Panc1 (cell line): ENCODE data around the gene CAPRIN1. TPM values are rescaled to one million over a fixed set of nuclear protein-coding genes. Genes with fewer than 3 reads are reported as not detected.

Experiments
- ATAC-seq: fragments of 200-7000 bp; cut with Tn5 transposase; 2 replicates; pipeline ENCODE4 v1.9.1; 2020; ENCODE audit warnings: mild to moderate bottlenecking, moderate library complexity
- BruUV-seq: library from RNA; stranded (reverse); fragments of 400-500 nt; replicated peaks from 2 replicates; lab custom pipeline; 2021; lab: Mats Ljungman, UMichigan
- CTCF ChIA-PET: fragments of 300-600 bp; sonication (Branson Sonifier 250); formaldehyde crosslinking; loops from one replicate; lab custom pipeline; 2022; ENCODE audit warnings: antibody characterized with exemption; lab: Charles Lee
- POLR2A ChIA-PET: fragments of 300-600 bp; sonication (Branson Sonifier 250); formaldehyde crosslinking; loops from one replicate; lab custom pipeline; 2022; ENCODE audit warnings: antibody characterized with exemption; lab: Charles Lee
- DNase-seq: peaks from one replicate; pipeline ENCODE4 v3.0.0-alpha.2; 2010; ENCODE audit warnings: low read depth, low spot score
- H3K27ac ChIP-seq: 2 replicates; pipeline ENCODE4 v1.5.1; 2011; ENCODE audit warnings: mild to moderate bottlenecking, low read length, inconsistent platforms
- H3K27me3 ChIP-seq: fragments of 200-500 bp; sonication (Bioruptor generic); 2 replicates; pipeline ENCODE4 v1.6.0; 2014; ENCODE audit warnings: low read length, inconsistent platforms; ENCODE audit not compliant: control insufficient read depth, insufficient read depth
- H3K36me3 ChIP-seq: fragments of 200-500 bp; sonication (Bioruptor generic); 2 replicates; pipeline ENCODE4 v1.5.1; 2014; ENCODE audit warnings: inconsistent platforms, mild to moderate bottlenecking, low read length, moderate library complexity; ENCODE audit not compliant: control insufficient read depth, insufficient read depth
- H3K4me1 ChIP-seq: 2 replicates; pipeline ENCODE4 v1.5.1; 2011; ENCODE audit warnings: inconsistent platforms, mild to moderate bottlenecking, low read length, moderate library complexity; ENCODE audit not compliant: control insufficient read depth, insufficient read depth
- H3K4me3 ChIP-seq, 2 experiments: 2 replicates each; pipeline ENCODE4 v1.5.1; 2011 to 2012; ENCODE audit warnings: low read depth in 2 of 2, low read length in 2 of 2, mild to moderate bottlenecking in 2 of 2, inconsistent platforms in 1 of 2, moderate library complexity in 1 of 2
- H3K9me3 ChIP-seq: fragments of 200-500 bp; sonication (Bioruptor generic); 2 replicates; pipeline ENCODE4 v1.5.1; 2014; ENCODE audit warnings: low read depth, mild to moderate bottlenecking, inconsistent platforms, low read length, moderate library complexity; ENCODE audit not compliant: control insufficient read depth, insufficient read depth
- CTCF ChIP-seq: fragments of 450-650 bp; IDR thresholded peaks from 2 replicates; pipeline ENCODE4 v1.5.1; 2017; ENCODE audit warnings: mild to moderate bottlenecking
- POLR2AphosphoS5 ChIP-seq: IDR thresholded peaks from 2 replicates; pipeline ENCODE4 v1.6.1; 2012; ENCODE audit warnings: mild to moderate bottlenecking, low read depth, low read length, moderate library complexity
- REST ChIP-seq, 2 experiments: IDR thresholded peaks; 2 replicates each; pipeline ENCODE4 v1.6.1; 2011 to 2012; ENCODE audit warnings: low read depth in 2 of 2, control low read depth in 1 of 2, low read length in 1 of 2, mild to moderate bottlenecking in 1 of 2, moderate library complexity in 1 of 2; ENCODE audit not compliant: insufficient read depth in 1 of 2
- SIN3A ChIP-seq: IDR thresholded peaks from 2 replicates; pipeline ENCODE4 v1.6.1; 2012; ENCODE audit warnings: low read depth, mild to moderate bottlenecking, low read length, moderate library complexity, borderline replicate concordance; ENCODE audit not compliant: insufficient read depth
- TCF7L2 ChIP-seq: IDR thresholded peaks from 2 replicates; pipeline ENCODE4 v1.6.1; 2011; ENCODE audit warnings: mild to moderate bottlenecking, low read depth, low read length, inconsistent platforms
- in situ Hi-C: cut with HindIII; loops from 2 replicates; pipeline ENCODE4 v1.10.0; 2016; ENCODE audit warnings: low sequenced_read_pairs, low pct_unique_long_range_greater_than_20kb
- intact Hi-C: fragments of 100-400 bp; cut with micrococcal nuclease; formaldehyde crosslinking; loops from one replicate; pipeline ENCODE4 v1.10.0; 2022; ENCODE audit not compliant: unreplicated experiment
- total RNA-seq: library from RNA; stranded (reverse); gene quantifications from one replicate; pipeline ENCODE4 v1.2.1, GENCODE V29; 2021; ENCODE audit not compliant: unreplicated experiment

Gene CAPRIN1
- total RNA-seq, 1 experiment from 2014 or later: 266 TPM

- ATAC-seq (no peak), DNase-seq (no peak)
- H3K27ac ChIP-seq: no peak overlapping the region
- ChIA-PET POLR2A (no interaction called here), CTCF (no interaction called here)
- no peaks in the 10 kb centered on the region for H3K9me3 ChIP-seq
- intact Hi-C loops (no loop called here), in situ Hi-C loops (no loop called here)
- TF ChIP-seq SIN3A (no peak), POLR2AphosphoS5 (no peak), TCF7L2 (no peak), CTCF (no peak), REST (IDR thresholded peaks at IDR 0.05; ENCODE audit: insufficient read depth in 1 of 2, low read depth in 2 of 2, low read length in 1 of 2) (no peak)
- no peaks in the 10 kb centered on the region for H3K36me3 ChIP-seq
- no peaks in the 10 kb centered on the region for H3K4me1 ChIP-seq
- H3K4me3 ChIP-seq: no peak overlapping the region
- BruUV-seq: no TSS peak
- no peaks in the 10 kb centered on the region for H3K27me3 ChIP-seq
Observed at GRCh38 chr11:34029176-34029575, 22.4 kb upstream of the CAPRIN1 start.

GRCh38 chr11:34030382-34030781, 21.1 kb upstream of the CAPRIN1 start:
- H3K4me3 ChIP-seq: no peak overlapping the region
- no peak for DNase-seq
- in situ Hi-C loops: no loop called here
- no peaks in the 10 kb centered on the region for H3K4me1 ChIP-seq
- H3K27me3 ChIP-seq: no peaks in the 10 kb centered on the region
- intact Hi-C loops: no loop called here
- no TSS peak for BruUV-seq
- H3K27ac ChIP-seq: no peak overlapping the region
- H3K36me3 ChIP-seq: no peaks in the 10 kb centered on the region
- ChIA-PET POLR2A (no interaction called here), CTCF (interaction anchor here (0.6 kb wide), 1 partner anchor 461 kb away, joined by 6 read pairs; no protein-coding TSS in a partner anchor)
- TF ChIP-seq SIN3A (no peak), POLR2AphosphoS5 (no peak), TCF7L2 (no peak)
- no peak for ATAC-seq
- no peaks in the 10 kb centered on the region for H3K9me3 ChIP-seq

- intact Hi-C loops (no loop called here), in situ Hi-C loops (no loop called here)
- no peaks in the 10 kb centered on the region for H3K27me3 ChIP-seq
- ChIA-PET CTCF (interaction anchor here (0.5 kb wide), 1 partner anchor 86 kb away, joined by 10 read pairs; no protein-coding TSS in a partner anchor), POLR2A (no interaction called here)
- H3K9me3 ChIP-seq: no peaks in the 10 kb centered on the region
- TF ChIP-seq POLR2AphosphoS5: no peak
- no peak for ATAC-seq
- H3K4me1 ChIP-seq: no peaks in the 10 kb centered on the region
- no peak overlapping the region for H3K27ac ChIP-seq
- no peaks in the 10 kb centered on the region for H3K36me3 ChIP-seq
- DNase-seq: no peak
- no TSS peak for BruUV-seq
- H3K4me3 ChIP-seq: no peak overlapping the region
Observed at GRCh38 chr11:34033399-34033798, 18.1 kb upstream of the CAPRIN1 start.
